CMK (cell line): Measurements from ENCODE around the gene FILIP1L.

Experiments used
- DNase-seq: peaks from one replicate; pipeline ENCODE4 v3.0.0-alpha.2; 2010; ENCODE audit warnings: low read depth

Gene FILIP1L

DNA sequence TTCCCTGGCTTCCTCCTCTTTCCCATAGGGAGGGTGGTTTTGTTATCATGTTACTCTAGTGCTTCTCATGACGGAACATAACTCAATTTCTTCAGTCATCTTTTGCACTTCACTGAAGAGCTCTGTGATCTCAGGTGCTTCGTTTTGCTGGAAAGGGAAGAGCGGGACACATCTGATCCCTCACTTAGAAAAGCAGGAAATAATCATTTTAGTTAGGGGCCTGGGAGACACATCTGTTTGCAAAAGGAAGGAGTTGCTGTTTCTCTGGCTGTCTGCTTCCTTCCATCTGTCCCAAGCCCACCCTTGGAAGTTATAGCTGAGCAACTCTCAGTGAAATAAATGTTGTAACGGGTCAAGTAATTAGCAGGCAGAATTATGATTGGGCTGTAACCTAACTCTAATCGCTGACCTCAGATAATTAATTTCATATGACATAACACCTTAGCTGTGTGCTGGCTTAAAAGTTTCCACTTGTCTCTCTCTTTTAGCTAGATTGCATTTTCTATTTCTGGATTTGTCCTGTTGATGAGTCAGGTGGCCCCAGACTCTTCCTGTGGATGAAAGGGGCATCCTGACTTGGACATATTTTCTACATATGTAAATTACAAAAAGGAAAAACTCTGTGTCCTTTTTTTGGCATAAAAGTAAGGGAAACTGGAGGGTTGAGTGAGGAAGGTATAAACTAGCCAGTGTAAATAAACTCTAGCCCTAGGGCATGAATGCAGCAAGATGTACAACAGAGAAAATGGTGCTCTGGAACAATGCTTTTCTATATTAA, 11.0 kb upstream of the FILIP1L start:
- DNase-seq, result no peak

GRCh38 chr3:100124201-100124761, 10.0 kb upstream of the FILIP1L start:
- no peak for DNase-seq

DNA sequence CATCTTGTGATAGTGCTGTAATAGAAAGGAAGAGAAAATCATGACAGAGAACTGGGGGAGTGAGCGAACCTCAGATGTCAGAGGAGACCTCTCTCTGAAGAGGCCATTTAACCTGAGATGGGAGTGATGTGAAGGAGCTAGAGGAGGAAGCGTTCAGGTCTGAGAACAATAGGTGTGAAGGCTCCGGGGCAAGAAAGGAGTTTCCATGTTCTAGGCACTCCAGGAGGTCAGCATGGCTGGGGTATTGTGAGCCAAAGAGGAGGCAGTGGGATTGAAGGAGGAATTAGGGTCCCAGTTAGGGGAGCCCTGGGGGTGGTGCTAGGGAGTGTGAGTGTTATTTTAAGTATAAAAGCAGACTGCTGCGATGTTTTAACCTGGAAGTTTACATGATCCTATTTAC, 8.8 kb upstream of the FILIP1L start:
- DNase-seq, result no peak

- no peak for DNase-seq
Observed at GRCh38 chr3:100122321-100122720, 8.0 kb upstream of the FILIP1L start.

GRCh38 chr3:100120693-100121092, 6.4 kb upstream of the FILIP1L start:
- DNase-seq, result no peak

- no peak for DNase-seq
Observed at GRCh38 chr3:100120012-100120411, 5.7 kb upstream of the FILIP1L start.

DNA sequence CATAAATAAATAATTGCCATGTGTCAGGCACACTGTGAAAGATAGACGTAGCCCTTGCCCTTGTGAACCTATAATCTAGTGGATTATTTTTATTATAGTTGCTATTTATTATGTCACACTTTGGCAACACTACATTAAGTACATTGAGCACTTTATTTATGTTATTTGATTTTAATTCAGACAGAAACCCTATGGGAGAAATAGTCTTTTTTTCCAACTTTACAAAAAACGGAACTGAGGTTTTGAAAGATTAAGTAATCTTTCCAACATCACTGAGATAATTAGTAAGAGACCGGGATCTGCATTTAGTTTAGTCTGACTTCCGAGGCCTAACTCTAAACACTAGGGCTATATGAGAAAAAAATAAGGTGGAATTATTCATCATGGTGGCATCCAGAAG, 2.8 kb upstream of the FILIP1L start:
- no peak for DNase-seq

GRCh38 chr3:100113723-100114412, 433 bp downstream of the FILIP1L start:
- no peak for DNase-seq

- DNase-seq, result no peak
Observed at GRCh38 chr3:100111728-100112127, 2.6 kb downstream of the FILIP1L start.

DNA sequence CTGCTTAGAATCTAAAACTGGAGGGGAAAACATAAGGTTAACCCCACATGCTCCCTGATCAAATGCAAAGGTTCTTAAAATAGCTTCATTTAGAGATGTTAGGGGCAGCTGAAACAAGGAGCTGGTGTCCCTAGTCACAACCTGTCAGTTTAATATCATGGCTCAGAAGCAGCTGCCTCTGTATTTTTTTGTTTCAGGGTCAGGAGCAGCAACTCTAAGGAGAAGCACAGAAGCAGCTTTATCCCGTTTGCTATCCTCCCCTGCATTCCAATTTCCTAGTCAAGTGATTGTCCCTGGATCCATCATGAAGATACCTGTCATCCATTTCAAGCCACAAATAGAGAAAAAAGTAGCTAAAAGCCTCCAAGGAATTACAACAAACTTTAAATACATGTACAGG, 4.1 kb downstream of the FILIP1L start:
- no peak for DNase-seq

DNA sequence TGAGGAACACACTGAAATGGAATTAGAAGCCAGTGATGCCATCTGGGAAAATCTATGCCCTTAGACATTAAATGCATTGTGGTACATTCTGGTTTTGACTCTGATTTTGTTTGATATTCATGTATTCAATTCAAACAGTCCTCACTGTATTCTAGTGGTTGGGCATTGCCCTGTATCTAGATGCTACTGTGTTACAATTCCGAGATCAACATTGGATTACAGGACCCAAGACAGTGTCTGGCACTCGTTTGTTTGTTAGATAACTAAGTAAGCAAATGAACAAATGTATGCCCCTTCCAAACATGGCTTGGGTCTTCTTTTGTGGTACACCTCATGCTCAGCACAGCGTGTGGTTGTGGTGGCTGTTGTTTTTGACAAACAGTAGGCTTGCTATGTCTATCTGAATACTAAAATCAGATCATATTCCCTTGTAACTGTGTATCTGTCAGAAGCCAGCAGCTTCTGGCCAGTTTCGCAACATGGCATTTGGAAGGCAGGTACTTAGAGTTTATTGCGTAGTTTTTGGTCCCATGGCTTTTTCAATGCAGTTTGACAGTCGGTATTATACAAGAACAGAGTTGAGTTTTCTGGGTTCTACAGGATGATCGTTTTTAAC, 5.7 kb downstream of the FILIP1L start:
- DNase-seq, result no peak

- DNase-seq, result no peak
Observed at GRCh38 chr3:100107221-100107814, 7.0 kb downstream of the FILIP1L start.

DNA sequence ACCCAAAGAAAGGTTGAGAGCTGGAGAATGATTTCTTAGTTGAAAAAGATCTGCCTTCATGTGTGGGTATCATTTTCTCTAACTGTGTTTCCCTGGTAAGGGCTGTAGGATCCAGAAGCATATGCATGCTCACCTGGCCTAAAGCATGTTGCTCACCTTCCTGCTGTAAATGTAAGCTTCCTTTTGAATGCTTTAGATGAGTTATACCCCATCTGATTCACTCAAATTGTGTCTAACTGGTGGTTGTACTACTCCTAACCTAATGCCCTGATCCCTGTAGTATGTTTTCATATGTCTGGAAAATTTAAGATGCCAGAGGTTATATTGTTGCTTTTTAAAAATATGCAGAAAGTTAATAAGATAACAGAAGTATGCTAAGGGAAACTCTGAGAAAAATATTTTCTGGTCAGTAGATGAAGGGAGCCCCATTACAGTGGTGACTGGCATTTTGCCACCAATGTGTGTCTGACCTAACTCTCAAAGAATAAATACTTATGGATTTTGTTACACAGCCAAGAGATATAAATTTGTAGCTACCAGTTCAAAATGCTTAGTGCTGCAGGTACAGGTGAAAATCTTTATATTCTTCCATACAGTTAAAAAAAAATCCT, 7.7 kb downstream of the FILIP1L start:
- no peak for DNase-seq

DNA sequence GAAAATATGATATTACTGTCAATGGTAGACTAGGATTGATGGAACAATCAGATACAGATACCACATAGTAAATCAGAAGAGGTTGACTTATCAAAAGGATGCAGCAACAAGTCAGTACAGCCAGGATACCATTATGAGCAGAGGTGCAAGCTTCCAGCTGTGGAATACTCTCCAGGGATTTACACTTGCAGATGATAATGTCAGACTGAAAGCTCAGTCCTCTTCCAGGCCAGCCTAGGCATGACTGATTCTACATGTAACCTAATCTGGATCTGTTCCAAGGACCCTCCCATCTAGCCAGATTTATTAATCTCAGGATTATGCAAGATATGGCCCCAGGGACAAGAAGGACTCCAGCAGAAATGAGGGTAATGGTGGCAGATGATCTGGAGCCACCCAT, 8.2 kb downstream of the FILIP1L start:
- no peak for DNase-seq

DNA sequence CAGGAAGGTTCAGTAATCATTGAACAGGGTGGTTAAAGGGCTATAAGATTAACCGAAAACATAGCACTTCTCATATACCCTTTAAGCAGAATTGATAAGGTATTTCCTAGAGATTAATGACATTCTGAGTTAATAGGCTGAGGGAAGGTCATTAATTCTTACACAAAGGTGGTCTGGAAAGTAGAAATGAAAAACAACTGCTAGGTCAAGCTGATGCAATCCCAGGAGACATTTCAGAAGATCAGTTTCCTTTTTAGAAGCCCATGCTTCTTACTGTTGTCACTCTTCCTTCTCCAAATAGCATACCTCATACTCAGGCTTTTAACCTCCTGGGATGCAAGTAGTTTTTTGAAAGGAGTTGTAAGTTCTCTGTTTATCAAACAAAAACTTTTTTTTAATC, 8.8 kb downstream of the FILIP1L start:
- DNase-seq, result no peak

- no peak for DNase-seq
Observed at GRCh38 chr3:100104817-100105413, 9.4 kb downstream of the FILIP1L start.

- no peak for DNase-seq
Observed at GRCh38 chr3:100104442-100104798, 9.9 kb downstream of the FILIP1L start.

DNA sequence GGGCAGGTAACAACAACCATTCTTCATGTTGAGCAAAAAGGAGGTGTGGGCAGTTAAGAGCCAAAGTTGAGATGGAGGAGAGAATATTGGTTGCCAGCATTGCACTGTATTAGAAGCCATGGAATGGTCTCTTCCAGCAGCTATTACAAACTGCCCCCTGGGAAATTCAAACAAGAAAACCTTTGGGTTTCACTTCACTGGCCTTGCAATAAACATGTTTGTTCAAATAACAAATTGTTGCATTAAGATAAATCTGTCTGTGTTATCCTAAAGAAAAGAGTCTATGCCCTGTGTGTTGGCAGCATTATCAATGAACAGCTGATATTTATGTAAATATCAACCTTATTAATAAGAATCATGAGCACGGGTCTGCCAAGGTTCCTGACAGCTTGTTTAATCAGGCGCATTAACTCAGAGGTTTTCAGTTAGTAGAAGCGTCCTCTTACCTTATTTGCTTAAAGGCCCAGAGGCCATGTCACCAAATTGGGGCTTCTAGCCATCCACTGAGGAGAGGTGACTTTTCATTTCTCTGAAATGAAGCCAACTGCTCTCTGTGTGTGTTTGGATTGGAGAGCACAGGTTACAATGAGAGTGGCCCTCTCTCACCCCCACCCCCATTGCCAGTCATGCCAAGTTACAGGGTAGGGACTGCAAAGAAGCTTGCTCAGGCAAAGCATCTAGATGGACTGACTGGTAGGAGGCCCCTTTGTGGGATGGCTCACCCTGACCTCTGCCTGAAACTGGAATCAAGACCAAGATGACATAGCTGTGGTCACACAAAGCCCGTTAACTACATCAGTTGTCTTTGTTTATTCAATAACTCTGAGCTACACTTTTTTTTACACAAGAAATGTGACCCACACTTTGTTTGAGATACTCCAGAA, 10.5 kb downstream of the FILIP1L start:
- DNase-seq, result no peak

DNA sequence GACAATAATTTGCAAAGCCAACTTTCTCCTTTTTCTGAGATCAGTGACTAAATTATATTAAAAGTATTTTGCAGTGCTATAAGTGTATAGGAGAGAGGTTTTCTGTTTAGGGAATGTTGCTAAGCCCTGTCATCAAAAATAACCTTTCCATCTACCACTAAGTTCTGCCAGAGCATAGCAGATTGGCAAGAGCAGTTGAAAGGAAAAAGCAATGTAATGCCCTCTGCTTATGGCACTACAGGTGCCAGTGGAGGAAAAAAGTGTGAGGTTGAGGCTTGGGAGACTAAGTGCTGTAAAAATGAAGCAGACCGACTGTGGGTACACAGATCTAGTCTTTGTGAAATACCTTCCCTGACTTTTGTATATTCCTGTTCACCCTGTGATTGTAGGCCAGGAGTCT, 11.5 kb downstream of the FILIP1L start:
- DNase-seq, result no peak

DNA sequence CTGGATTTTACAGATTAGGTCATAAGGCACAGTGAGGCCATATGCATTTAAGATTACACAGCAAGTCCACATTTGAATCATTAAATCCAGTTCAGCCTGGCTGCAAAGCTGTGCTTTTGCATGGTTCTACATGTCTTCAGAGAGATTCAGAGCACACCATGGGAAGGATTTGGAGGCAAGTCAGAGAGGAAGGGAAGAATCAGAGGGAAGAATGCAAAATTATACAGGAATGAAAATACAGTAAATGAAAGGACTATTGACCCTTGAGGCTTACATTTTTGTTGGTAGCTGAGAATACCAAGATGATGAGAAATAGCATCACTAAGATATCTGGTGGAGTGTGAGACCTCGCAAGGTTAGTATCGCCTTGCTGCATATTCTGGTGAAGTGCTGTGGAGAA, 13.9 kb downstream of the FILIP1L start:
- no peak for DNase-seq

DNA sequence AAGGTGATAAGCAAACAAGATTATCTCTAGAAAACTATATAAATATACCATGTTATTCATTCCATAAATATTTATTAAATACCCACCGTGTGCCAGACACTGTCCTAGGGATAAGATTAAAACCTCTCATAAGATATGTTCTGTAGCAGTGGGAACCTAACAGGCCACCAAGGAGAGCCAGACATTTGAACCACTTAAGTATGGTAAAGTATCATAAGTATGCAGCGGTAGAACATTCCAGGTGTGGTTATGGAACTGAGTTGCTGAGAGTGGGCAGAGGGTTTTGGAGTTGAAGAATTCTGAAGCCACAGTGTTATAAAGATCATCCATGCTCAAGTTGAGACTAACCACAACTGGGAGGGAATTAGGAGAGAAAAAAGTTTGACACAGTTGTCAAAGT, 14.7 kb downstream of the FILIP1L start:
- no peak for DNase-seq
